ENCODE measurements around the gene ZCCHC8. TPM values are rescaled to one million over a fixed set of nuclear protein-coding genes. Genes with fewer than 3 reads are reported as not detected.
"Not testable (repeated sequence)": the region's sequence is repeated elsewhere in the genome, so short reads cannot be mapped to it uniquely, and the experiment has no call there.

Gene ZCCHC8
- total and polyA plus RNA-seq, 2 donors (not counting 1 experiment from before 2014, with no cell fraction given) = 30.0 to 56.2 TPM

DNA sequence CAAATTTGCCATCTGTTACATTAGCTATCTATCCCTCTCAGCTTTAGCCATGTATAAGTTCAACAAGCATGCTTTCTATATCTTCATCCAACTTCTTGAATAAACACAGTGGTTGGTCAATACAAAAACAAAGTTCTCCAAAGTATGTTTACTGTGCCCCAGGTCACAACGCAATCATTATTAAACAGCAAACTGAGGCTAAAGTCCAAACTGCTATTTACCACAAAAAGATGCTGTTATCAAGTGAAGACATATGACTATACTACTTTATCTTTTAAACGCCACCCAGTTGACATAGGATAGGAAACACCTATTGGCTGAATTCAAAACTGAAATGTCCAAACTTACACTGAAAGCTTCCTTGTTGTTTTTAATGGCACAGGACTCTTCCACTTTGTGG is 11.7 kb downstream of the ZCCHC8 start:
- intact Hi-C loops (cut with micrococcal nuclease) = no loop called here
- peaks cover 0 to 2% of the 10 kb centered on the region in 2 donors for H3K4me1 ChIP-seq (ENCODE audit: control insufficient read depth in 2 of 2, insufficient read depth in 2 of 2, low read length in 2 of 2)
- no peak overlapping the region for H3K9ac ChIP-seq (ENCODE audit: low read length)
- peaks cover 40% of the 10 kb centered on the region for H3K79me2 ChIP-seq (ENCODE audit: control insufficient read depth, insufficient read depth, low read length)
- Mint-ChIP-seq H3K27me3 (no peaks in the 10 kb centered on the region), H3K4me1 (peaks cover 8% of the 10 kb centered on the region), H3K4me3 (no peak overlapping the region), H3K27ac (no peak overlapping the region), H3K9me3 (ENCODE audit: insufficient read depth) (no peaks in the 10 kb centered on the region)
- H4K20me1 ChIP-seq (ENCODE audit: control insufficient read depth, insufficient read depth, low read length, poor library complexity, severe bottlenecking) = peaks cover 6% of the 10 kb centered on the region
- H3K27me3 ChIP-seq (replicated peaks in 1 of 4; ENCODE audit: control extremely low read depth in 1 of 4, control insufficient read depth in 3 of 4, insufficient read depth in 4 of 4, low read length in 3 of 4) = no peaks in the 10 kb centered on the region
- ATAC-seq (ENCODE audit: low read depth) (no peak), DNase-seq (no peak)
- no peaks in the 10 kb centered on the region for H3K9me3 ChIP-seq (ENCODE audit: control extremely low read depth in 1 of 3, control insufficient read depth in 2 of 3, insufficient read depth in 1 of 3, low read length in 2 of 3)
- no peak overlapping the region for H3K4me2 ChIP-seq (replicated peaks; ENCODE audit: low read depth, low read length, poor library complexity, severe bottlenecking)
- WGBS (ENCODE audit: insufficient coverage) = 86% methylated on average over 1 of the region's 2 CpGs
- no peak overlapping the region for H3K4me3 ChIP-seq (ENCODE audit: control extremely low read depth in 1 of 5, extremely low read depth in 1 of 5, insufficient read depth in 1 of 5, low read depth in 2 of 5, low read length in 4 of 5)
- peaks cover 20 to 63% of the 10 kb centered on the region in 2 experiments for H3K36me3 ChIP-seq (replicated peaks in 1 of 2; ENCODE audit: control extremely low read depth in 1 of 2, control insufficient read depth in 1 of 2, extremely low read depth in 1 of 2, insufficient read depth in 2 of 2, low read length in 1 of 2)
- no peak for TF ChIP-seq EZH2 (IDR thresholded peaks at IDR 0.05; ENCODE audit: borderline replicate concordance, insufficient read depth, low read depth, low read length, poor library complexity, severe bottlenecking)
- TF ChIP-seq, protein P1, sequence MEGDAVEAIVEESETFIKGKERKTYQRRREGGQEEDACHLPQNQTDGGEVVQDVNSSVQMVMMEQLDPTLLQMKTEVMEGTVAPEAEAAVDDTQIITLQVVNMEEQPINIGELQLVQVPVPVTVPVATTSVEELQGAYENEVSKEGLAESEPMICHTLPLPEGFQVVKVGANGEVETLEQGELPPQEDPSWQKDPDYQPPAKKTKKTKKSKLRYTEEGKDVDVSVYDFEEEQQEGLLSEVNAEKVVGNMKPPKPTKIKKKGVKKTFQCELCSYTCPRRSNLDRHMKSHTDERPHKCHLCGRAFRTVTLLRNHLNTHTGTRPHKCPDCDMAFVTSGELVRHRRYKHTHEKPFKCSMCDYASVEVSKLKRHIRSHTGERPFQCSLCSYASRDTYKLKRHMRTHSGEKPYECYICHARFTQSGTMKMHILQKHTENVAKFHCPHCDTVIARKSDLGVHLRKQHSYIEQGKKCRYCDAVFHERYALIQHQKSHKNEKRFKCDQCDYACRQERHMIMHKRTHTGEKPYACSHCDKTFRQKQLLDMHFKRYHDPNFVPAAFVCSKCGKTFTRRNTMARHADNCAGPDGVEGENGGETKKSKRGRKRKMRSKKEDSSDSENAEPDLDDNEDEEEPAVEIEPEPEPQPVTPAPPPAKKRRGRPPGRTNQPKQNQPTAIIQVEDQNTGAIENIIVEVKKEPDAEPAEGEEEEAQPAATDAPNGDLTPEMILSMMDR (IDR thresholded peaks at IDR 0.05) = no peak
- H2AFZ ChIP-seq (ENCODE audit: insufficient read depth, low read depth, low read length, poor library complexity, severe bottlenecking) = no peak overlapping the region
- H3K27ac ChIP-seq (ENCODE audit: low read length in 2 of 2) = no peak overlapping the region
- ChIA-PET CTCF (no interaction called here), POLR2A (interaction anchor here (0.7 kb wide), 1 partner anchor 480 kb away, joined by 3 read pairs; no protein-coding TSS in a partner anchor)

DNA sequence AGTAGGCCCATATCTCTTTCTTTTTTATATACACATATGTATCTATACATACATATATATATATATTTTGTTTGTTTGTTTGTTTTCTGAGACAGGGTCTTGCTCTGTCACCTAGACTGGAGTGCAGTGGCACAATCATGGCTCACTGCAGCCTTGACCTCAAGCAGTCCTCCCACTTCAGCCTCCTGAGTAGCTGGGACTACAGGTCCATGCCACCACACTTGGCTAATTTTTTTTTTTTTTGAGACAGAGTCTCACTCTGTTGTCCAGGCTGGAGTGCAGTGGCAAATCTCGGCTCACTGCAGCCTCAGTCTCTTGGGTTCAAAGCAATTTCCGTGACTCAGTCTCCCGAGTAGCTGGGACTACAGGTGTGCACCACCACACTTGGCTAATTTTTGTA is 12.9 kb downstream of the ZCCHC8 start:
- H3K27me3 ChIP-seq (replicated peaks in 1 of 4; ENCODE audit: control extremely low read depth in 1 of 4, control insufficient read depth in 3 of 4, insufficient read depth in 4 of 4, low read length in 3 of 4); H3K9me3 Mint-ChIP-seq (ENCODE audit: insufficient read depth); H4K20me1 ChIP-seq (ENCODE audit: control insufficient read depth, insufficient read depth, low read length, poor library complexity, severe bottlenecking); H3K4me2 ChIP-seq (replicated peaks; ENCODE audit: low read depth, low read length, poor library complexity, severe bottlenecking); POLR2A ChIA-PET; CTCF ChIA-PET; H3K27ac ChIP-seq (ENCODE audit: low read length in 2 of 2); H3K4me3 ChIP-seq (ENCODE audit: control extremely low read depth in 1 of 5, extremely low read depth in 1 of 5, insufficient read depth in 1 of 5, low read depth in 2 of 5, low read length in 4 of 5); ATAC-seq (ENCODE audit: low read depth); H3K4me1 ChIP-seq (ENCODE audit: control insufficient read depth in 2 of 2, insufficient read depth in 2 of 2, low read length in 2 of 2); intact Hi-C loops (cut with micrococcal nuclease); H3K27ac Mint-ChIP-seq; H3K4me3 Mint-ChIP-seq; H3K9ac ChIP-seq (ENCODE audit: low read length); H3K4me1 Mint-ChIP-seq; DNase-seq; H3K9me3 ChIP-seq (ENCODE audit: control extremely low read depth in 1 of 3, control insufficient read depth in 2 of 3, insufficient read depth in 1 of 3, low read length in 2 of 3); H3K27me3 Mint-ChIP-seq; H2AFZ ChIP-seq (ENCODE audit: insufficient read depth, low read depth, low read length, poor library complexity, severe bottlenecking): not testable (repeated sequence)
- 96% methylated on average over 3 of the region's 3 CpGs for WGBS (ENCODE audit: insufficient coverage)
- Histone ChIP-seq H3K36me3 (replicated peaks in 1 of 2; ENCODE audit: control extremely low read depth in 1 of 2, control insufficient read depth in 1 of 2, extremely low read depth in 1 of 2, insufficient read depth in 2 of 2, low read length in 1 of 2) (peaks cover 21 to 74% of the 10 kb centered on the region in 2 experiments), H3K79me2 (ENCODE audit: control insufficient read depth, insufficient read depth, low read length) (peaks cover 29% of the 10 kb centered on the region)

Data from B cell (primary cell).